PC-9 (cell line): ENCODE data around the gene PRPF8.

Source experiments
- EZH2 ChIP-seq: fragments of 200-600 bp; sonication (generic); IDR thresholded peaks from 2 replicates; pipeline ENCODE4 v1.8.0; 2017; ENCODE audit warnings: antibody characterized with exemption, low read depth
- TF ChIP-seq, protein P1 (sequence below): fragments of 200-600 bp; sonication (generic); conservative IDR thresholded peaks from 2 replicates; pipeline ENCODE4 v1.6.1; 2017; ENCODE audit warnings: mixed run types, antibody characterized with exemption, mild to moderate bottlenecking, moderate library complexity

DNA sequence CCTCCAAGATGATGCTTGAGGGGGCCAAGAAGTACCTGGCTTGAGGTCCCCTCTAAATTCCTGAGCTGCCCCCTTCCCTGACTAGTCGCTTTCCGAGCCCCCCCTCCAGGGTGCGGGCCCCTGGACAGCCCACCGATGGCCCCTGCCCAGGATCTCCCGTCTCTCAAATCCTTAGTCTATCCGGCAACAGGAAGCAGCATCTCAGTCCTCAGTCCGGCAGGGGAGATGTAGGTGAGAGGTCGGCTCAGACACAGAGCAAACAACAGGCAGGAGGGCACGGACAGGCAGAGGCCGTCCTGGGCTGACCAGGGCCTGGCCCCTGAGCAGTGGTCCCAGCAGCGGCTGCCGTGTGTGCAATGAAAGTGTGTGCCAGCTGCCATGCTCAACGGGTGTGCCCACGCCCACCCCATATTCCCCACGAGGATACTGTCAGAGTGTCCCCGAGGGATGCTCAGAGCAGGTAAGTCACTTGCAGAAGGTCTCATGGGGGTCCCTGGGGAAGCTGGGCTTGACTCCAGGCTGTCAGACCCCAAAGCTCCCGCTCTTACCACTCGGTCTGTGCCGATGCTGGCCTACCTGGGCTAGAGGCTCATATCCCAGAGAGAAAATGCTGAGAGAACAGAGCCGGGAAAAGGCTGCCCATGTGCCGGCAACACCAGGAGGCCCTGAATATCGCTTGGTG is 63.3 kb downstream of the PRPF8 start:
- TF ChIP-seq, protein P1, sequence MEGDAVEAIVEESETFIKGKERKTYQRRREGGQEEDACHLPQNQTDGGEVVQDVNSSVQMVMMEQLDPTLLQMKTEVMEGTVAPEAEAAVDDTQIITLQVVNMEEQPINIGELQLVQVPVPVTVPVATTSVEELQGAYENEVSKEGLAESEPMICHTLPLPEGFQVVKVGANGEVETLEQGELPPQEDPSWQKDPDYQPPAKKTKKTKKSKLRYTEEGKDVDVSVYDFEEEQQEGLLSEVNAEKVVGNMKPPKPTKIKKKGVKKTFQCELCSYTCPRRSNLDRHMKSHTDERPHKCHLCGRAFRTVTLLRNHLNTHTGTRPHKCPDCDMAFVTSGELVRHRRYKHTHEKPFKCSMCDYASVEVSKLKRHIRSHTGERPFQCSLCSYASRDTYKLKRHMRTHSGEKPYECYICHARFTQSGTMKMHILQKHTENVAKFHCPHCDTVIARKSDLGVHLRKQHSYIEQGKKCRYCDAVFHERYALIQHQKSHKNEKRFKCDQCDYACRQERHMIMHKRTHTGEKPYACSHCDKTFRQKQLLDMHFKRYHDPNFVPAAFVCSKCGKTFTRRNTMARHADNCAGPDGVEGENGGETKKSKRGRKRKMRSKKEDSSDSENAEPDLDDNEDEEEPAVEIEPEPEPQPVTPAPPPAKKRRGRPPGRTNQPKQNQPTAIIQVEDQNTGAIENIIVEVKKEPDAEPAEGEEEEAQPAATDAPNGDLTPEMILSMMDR: no peak
- no peak for TF ChIP-seq EZH2
